ENCODE measurements around the gene PTGER2.

The PTGER2 gene

GRCh38 chr14:52313903-52314594 is at the start of gene PTGER2:
Gene PTGER2 (plus strand): TSS chr14:52314312. CDS start chr14:52314549, 237 bp downstream.
- FAIRE-seq, result no peak

DNA sequence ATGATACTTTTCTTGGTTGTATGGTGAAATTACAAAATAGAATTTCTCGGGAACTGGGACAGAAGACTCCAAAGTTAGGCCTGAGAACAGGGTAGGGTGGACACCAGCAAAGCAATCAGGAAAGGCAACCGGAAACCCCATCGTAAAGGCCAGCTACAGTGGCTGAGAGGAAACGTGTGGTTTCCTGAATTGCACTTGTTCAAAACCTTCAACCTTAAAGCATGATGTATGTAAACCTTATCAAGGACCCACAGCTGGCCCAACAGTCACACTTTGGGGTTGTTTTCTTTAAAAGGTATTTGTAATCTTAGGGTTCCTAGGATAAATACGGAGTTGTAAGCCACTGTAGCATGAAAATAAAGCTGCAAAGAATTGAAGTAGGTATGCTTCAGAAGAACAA is 48.9 kb upstream of the PTGER2 start:
- no peak for FAIRE-seq

GRCh38 chr14:52266179-52266578 is 47.9 kb upstream of the PTGER2 start:
- FAIRE-seq, result no peak

GRCh38 chr14:52266782-52267181 is 47.3 kb upstream of the PTGER2 start:
- no peak for FAIRE-seq

GRCh38 chr14:52267501-52268278 is 46.4 kb upstream of the PTGER2 start, which contains the start of gene PTGDR:
Gene PTGDR (plus strand): TSS chr14:52267698. CDS start chr14:52267815, 117 bp downstream.
- no peak for FAIRE-seq

- no peak for FAIRE-seq
Measured at GRCh38 chr14:52268279-52269061, 45.6 kb upstream of the PTGER2 start.

DNA sequence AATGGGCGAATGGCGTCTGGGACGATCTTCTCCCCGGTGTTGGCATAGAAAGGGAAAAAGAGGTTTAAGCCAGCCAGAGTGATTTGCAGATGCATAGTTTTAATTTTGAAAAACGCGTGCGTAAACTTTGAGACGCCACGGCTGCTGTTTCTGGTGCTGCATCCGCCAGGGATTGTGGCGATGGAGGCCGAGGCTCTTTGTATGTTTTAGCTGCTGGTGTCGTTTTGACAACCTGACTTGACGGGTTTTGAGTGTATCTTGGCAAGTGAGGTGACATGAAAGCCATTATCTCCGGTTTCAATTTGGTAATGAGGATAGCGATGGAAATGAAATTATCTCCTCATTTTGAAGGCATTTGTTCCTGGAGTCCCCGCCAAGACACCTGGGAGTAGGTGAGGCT is 45.0 kb upstream of the PTGER2 start:
- FAIRE-seq, result no peak

GRCh38 chr14:52269982-52270381 is 44.1 kb upstream of the PTGER2 start:
- no peak for FAIRE-seq

DNA sequence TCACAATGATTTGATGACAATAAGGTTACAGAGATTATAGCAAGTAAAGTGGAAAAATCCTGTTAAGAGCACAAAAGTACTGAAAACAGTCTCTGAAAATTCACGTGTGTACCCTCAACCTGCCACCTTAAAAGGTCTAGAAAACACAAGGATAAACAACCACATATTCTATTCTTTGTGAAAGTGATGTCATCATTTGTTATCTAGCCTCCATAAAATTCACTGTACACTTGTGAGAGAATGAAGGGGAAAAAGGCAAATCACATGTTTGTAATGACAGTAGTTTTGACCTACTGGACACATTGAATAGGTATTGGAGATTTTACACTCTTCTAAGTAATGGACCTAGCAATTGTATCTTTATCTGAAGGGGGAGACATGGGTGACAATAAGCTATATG is 42.6 kb upstream of the PTGER2 start:
- no peak for FAIRE-seq

- FAIRE-seq, result no peak
Measured at GRCh38 chr14:52272375-52272774, 41.7 kb upstream of the PTGER2 start.

DNA sequence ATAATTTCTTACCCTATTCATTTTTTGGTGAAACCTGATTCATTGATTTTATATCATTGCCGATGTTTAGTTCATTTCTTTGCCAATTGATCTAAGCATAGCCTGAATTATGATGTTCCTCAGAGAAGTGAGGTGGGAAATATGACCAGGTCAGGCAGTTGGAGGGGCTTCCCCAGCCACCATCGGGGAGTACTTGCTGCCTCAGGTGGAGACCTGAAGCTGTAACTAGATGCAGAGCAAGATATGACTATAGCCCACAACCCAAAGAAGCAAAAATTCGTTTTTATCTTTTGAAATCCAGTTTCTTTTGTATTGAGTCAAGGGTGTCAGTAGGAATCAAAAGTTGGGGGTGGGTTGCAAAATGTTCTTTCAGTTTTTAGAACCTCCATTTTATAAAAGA is 38.7 kb upstream of the PTGER2 start:
- FAIRE-seq, result no peak

GRCh38 chr14:52277552-52277951 is 36.6 kb upstream of the PTGER2 start:
- no peak for FAIRE-seq

DNA sequence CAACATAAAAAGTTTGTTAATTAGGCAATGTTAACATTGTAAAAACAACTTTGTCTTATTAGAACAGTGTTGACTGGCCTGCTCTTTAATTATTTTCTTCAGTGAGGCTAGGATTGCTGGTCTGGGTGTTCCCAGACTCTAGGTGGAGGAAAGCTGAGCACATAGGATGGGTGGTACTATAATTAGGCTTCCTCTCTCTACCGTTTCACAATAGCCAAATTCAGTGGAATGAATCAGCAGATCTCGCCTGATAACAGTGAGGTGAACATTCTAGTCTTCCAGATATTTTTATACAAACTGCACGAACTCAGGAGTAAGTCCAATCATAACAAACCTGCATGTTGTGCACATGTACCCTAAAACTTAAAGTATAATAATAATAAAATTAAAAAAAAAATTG is 34.7 kb upstream of the PTGER2 start:
- no peak for FAIRE-seq

- no peak for FAIRE-seq
Measured at GRCh38 chr14:52283099-52283498, 31.0 kb upstream of the PTGER2 start.

GRCh38 chr14:52286661-52287649 is 27.2 kb upstream of the PTGER2 start:
- no peak for FAIRE-seq

DNA sequence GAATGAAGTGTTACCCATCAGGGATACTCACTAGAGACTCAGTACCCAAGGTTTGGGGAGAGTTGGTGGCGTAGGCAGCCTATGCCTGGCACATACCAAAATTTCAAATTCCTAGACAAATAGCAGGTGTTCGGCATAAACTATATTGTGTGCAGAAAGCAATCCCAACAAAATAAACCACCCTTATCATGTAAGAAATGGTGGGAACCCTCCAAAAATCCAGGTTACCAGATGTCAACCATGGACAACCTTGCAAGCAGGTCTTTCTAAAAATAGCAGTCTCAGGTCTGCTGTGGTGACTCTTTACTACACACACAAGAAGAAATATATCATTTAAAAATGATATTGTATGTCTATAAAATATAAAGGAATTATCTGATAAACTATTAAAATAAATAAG is 17.7 kb upstream of the PTGER2 start:
- FAIRE-seq, result no peak

- FAIRE-seq, result no peak
Measured at GRCh38 chr14:52298795-52299194, 15.3 kb upstream of the PTGER2 start.

DNA sequence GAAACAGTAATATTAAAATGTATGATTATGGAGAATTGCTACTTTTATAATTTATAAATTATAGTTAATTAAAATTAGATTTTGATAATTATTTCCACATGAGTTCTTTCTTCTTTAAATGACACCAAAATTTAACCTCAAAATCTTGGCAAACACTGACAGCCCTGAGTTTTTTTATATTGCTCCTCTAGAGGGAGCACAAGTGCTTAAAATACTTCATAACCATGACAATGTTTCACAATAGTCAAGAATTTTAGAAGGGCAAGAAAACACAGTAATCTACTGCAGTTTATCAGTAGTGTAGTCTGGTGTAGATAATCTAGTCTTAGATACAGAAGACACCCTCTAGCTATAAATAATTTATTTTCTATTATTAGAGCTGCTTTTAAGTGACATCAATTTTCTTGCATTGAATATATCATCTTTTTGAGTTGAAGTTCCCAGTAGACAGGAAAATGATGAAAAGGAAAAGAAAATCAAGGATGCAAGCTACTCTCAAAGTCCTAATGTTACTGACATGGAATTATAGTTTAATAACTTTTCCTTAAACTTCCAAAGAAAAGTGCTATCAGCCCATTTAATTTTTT is 14.3 kb upstream of the PTGER2 start:
- FAIRE-seq, result peak; percentile 98

GRCh38 chr14:52303236-52303635 is 10.9 kb upstream of the PTGER2 start:
- no peak for FAIRE-seq

DNA sequence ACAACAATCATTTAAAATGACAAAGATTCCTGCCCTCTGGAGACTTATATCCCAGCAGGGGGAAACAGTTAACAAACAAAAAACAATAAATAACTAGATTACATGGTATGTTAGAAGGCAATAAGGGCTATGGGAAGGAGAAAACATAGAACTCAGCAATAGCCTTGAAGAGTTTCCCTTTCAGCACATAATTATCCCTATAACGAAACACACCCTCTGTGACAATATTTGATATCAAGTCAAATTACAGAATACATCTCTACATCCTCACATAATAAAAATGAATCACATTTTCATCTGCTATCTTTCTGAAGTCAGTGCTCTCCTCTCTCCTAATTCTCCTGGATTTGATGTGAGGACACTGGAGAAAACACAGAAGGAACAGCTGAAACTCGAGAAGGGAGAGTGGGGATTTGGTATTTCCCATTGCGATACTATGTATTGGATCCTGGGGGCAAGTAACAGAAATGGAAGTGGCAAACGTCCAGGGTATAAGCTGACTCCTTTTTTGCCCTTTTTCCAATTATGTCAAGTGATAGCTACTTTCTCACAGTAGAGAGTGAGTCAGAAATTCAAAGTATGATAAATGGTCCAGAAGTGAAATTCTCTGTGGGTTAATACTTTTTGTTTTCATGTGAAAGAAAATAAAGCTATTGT is 9.7 kb upstream of the PTGER2 start:
- FAIRE-seq, result no peak

- no peak for FAIRE-seq
Measured at GRCh38 chr14:52305014-52305413, 9.1 kb upstream of the PTGER2 start.
